GM19455 (cell line): Measurements from ENCODE around the gene HEATR5A.
"Not testable (repeated sequence)": the region's sequence is repeated elsewhere in the genome, so short reads cannot be mapped to it uniquely, and the experiment has no call there.

Experiments used
- ATAC-seq: cut with Tn5 transposase; IDR thresholded peaks from one replicate; pipeline ENCODE4 v1.9.1; 2021; ENCODE audit not compliant: unreplicated experiment

The HEATR5A gene

DNA sequence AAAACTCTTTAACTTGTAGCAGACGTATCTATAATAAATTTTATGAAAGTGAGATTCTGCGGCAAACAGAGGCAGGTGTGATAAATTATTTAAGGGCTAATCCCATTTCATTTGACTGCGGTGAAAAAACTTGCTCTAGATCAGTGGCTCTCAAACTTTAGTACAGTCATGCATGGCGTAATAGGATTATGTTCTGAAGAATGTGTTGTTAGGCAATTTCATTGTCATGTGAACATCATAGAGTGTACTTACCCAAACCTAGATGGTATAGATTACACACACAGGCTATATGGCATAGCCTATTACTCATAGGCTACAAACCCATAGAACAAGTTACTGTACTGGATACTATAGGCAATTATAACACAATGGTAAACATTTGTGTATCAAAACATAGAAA is 83.7 kb downstream of the HEATR5A start:
- ATAC-seq: no peak

DNA sequence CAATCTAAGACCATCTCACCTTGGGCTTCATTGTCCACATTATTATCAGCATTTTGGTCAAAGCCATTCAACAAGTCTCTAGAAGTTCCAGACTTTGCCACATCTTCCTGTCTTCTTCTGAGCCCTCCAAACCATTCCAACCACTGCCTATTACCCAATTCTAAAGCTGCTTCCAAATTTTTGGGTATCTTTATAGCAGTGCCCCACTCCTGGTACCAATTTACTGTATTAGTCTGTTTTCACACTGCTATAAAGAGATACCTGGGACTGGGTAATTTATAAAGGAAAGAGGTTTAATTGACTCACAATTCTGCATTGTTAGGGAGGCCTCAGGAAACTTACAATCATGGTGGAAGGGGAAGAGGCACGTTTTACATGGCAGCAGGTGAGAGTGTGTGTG is 89.0 kb downstream of the HEATR5A start:
- not testable (repeated sequence) for ATAC-seq

DNA sequence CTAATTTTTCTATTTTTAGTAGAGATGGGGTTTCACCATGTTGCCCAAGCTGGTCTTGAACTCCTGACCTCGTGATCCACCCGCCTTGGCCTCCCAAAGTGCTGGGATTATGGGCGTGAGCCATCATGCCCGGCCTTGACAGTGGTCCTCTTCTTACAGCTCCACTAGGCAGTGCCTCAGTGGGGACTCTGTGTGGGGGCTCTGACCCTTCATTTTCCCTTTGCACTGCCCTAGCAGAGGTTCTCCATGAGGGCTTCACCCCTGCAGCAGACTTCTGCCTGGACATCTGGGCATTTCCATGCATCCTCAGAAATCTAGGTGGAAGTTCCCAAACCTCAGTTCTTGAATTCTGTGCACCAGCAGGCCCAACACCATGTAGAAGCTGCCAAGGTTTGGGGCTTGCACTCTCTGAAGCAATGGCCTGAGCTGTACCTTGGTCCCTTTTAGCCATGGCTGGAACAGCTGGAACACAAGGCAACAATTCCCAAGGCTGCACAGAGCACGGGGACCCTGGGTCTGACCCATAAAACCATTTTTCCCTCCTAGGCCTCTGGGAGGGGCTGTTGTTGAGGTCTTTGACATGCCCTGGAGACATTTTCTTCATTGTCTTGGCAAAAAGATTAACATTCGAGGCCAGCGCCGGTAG is 90.4 kb downstream of the HEATR5A start:
- ATAC-seq: not testable (repeated sequence)

DNA sequence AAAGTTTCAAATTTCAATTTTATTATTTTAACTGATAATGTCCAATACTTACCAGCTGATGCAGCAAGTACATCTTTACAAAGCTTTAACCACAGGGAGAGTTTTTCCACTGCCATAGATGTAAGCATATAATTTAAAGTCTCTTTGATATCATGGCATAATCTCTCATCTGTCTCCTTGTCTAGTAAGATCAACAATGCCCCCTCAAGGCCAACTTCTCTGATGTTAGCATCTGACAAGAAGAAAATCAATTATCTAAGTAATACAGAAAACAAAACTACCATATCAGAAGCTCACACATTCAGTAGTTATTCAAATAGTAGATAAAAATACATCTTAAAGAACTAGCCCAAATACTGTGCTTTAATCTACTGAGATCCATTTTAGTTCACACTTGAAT is 94.2 kb downstream of the HEATR5A start:
- ATAC-seq: no peak

DNA sequence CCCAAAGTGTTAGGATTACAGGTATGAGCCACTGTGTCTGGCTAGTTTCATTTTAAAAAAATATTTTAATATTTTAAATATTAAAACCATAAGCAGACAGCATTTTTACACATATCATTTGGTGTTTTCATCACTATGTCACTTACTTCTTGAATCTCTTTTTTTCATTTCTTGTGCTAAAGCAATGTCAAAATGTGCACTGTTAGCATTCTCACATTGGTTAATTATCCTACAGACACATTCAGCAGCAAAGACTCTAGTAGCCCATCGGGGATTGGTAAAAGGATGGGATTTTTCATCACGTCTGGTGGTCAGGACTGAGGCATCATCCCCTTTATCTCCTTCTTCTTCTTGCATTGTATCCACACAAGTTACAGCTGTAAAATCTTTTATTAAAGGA is 96.9 kb downstream of the HEATR5A start:
- ATAC-seq: no peak

DNA sequence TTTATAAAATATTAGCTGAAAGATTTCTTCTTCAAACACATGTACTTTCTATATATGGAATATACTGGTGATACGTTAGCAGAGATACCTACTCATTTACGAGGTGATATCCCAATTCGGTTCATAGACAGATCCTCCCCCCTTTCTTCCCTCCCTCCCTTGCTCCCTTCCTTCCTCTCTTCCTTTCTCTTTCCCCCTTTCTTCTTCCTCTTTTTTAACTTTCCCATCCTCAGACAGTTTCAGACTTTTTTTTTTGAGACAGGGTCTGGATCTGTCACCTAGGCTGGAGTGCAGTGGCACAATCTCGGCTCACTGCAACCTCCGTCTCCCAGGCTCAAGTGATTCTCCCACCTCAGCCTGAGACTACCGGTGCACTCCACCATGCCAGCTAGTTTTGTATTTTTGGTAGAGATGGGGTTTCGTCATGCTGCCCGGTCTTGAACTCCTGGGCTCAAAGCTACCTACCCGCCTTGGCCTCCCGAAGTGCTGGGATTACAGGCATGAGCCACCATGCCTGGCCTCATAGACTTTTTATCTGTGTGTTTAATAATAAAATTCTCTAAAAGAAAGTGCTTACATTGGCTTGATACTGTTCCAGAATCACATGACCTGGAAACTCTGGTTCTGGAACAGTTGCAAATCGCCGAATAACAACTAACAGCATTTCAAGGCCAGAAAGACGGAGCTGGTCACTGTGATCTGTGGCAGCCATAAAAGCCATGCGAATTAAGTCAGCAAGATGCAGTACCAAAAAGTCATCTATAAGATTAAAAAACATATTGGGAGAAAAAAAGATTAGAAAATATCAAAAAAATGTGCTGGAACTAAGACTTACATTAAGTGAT is 99.2 kb downstream of the HEATR5A start:
- ATAC-seq: no peak

DNA sequence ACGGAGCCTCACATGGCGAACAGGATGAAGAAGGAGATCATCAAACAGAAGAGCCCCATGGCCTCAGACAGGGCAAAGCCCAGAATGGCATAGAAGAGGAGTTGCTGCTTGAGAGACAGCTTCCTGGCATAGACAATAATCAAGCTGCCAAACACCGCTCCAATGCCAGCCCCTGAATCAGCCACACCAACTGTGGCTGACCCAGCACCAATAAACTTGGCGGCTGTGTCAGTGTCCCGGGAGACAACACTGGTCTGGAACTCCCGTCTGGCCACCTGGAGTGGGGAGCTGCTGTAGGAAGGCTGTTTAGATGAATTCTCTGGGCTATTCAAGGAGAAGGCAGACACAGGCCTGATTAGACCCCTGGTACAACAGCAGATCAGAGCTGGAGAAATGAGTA is 100.1 kb downstream of the HEATR5A start:
- no peak for ATAC-seq

DNA sequence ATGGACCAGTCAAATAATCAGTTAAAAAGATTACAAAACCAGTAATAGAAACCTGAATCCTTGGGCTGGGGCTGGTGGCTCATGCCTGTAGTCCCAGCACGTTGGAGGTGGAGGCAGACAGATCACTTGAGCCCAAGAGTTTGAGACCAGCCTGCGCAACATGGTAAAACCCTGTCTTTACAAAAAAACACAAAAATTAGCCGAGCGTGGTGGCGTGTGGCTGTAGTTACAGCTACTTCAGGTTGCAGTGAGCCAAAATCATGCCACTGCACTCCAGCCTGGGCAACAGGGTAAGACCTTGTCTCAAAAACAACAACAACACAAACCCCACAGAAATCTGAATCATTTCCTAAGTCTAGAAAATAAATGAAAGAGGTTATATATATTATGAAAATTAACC is 100.6 kb downstream of the HEATR5A start:
- ATAC-seq: no peak

DNA sequence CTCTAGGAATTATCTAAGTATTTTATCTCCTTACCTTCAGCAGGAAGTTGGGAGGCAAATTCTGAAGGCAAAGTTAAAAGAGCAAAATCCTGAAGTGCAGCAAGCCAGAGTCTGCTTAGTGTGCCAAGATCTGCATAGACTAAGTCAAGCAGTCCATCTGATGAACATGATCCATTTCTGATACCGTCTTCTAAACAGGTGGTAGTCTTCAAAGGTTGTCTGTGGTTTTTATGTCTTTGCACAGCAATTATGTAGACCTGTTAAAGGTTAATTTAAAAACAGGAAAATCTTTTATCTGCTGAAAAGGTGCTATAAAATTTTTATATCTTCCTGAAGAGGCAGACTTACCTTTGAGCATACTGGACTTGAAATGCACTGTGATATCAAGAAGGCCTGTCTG is 107.4 kb downstream of the HEATR5A start:
- ATAC-seq: no peak

DNA sequence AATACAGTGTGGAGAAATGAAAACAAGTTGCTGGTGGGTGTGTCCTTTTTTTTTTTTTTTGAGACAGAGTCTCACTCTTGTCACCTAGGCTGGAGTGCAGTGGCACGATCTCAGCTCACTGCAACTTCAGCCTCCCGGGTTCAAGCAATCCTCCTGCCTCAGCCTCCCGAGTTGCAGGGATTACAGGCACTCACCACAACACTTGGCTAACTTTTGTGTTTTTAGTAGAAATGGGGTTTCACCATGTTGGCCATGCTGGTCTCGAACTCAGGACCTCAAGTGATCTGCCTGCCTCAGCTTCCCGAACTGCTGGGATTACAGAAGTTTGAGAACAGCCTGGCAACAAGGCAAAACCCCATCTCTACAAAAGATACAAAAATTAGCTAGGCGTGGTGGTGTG is 108.0 kb downstream of the HEATR5A start:
- not testable (repeated sequence) for ATAC-seq

DNA sequence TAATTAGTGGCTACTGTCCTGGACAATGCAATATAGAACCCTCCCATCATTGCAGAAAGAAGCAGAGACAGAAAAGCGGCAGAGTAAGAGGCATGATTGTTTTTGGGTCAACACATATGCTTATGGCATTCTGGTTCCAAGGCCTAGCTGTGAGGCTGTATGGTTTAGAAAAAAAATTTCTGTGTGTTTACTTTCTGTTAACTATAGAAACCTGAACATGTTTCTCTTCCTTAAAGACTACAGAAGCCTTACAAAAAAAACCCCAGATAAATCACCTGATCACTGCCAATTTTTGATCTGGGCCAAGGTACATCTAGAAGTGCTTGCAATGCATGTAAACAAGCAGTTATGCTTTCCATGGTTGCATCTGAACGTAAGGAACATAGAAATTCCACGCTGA is 112.7 kb downstream of the HEATR5A start:
- no peak for ATAC-seq

DNA sequence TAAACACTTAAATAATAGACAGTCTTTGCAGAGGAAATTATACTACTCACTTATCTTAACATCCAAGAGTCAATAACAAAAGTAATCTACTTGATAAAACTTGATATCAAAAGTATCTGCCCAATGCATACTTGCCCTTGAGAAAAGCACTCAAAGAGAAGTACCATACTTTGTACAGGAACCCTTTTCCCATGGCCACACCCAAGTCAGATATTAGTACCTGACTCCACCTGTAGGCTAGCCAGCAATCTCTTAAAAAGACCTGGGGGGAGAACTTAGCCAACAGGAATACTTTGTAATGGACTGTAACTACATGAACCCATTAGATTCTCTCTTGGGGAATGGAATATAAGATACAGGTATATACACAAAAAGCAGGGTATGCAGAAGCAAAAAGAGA is 113.2 kb downstream of the HEATR5A start:
- no peak for ATAC-seq

DNA sequence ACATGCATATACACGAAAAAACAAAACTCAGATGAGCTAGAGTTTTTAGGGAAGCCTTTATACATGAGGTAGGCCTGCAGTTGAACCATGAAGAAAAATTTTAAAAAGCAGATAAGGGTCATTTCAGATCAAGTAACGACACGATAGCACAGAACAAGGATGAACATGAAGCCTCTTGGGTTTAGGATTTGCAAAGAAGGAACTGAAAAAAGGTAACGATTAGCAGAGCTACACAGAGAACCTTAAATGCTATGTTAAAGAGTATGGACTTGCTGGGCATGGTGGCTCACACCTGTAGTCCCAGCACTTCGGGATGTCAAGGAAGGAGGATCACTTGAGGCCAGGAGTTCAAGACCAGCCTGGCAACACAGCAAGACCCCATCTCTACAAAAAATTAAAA is 116.7 kb downstream of the HEATR5A start:
- no peak for ATAC-seq

DNA sequence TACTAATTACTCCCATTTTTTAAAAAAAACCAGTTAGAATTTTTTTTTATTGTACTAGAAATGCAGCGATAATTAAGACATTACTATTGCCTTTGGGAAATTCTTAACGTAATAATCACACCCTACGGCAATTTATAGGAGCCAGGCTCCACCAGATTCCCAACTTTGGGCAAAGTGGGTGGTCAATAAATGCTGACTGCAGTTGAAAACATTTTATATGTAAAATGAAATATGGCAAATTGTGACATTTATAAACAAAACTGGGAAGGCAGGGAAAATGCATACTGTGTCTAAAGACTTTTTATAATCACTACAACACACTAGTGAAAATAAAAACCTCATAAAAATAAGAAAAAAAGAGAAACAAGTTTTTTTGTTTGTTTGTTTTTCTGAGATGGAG is 119.5 kb downstream of the HEATR5A start:
- no peak for ATAC-seq

DNA sequence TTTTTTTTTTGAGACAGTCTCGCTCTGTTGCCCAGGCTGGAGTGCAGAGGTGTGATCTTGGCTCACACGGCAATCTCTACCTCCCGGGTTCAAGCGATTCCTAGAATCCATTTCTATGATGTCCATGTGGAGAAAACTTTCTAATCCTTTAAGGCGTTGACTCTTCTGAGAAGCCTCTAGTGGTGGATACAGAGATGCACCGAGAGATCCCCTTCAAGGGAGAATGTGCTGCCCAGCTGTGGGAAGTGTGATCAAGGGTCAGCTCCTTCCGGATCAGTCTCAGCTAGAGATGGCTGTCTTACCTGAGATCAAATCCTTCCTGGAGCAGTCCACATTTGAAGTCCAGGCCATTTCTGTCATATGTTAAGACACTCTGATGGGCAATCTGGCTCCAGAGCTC is 120.1 kb downstream of the HEATR5A start:
- no peak for ATAC-seq

DNA sequence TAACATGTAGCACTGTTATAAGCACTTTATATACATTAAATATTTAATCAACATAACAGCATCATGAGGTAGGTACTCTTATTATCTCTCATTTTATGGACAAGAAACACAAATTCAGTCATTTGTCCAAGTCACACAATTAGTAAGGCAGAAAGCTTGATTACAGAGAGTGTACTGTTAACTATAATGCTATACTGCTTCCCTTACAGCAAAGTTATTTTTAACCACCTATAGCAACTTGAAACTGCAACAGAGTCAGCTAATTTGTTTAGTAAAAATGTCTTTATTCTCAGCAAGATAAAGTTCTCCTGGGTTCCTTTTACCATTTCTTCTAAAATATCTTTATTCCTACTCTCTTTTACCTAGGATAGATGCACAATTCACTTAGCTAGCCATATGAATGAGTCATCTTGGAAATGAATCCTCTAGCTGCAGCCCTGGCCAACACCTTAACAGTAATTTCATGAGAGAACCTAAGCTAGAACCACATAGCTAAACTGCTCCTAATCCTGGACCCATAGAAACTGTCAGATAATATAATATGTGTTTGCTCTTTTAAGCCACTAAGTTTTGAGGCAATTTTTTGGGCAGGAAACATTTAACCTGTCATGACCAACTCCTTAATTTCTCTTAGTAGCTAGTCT is 122.5 kb downstream of the HEATR5A start:
- ATAC-seq: peak; percentile 63

DNA sequence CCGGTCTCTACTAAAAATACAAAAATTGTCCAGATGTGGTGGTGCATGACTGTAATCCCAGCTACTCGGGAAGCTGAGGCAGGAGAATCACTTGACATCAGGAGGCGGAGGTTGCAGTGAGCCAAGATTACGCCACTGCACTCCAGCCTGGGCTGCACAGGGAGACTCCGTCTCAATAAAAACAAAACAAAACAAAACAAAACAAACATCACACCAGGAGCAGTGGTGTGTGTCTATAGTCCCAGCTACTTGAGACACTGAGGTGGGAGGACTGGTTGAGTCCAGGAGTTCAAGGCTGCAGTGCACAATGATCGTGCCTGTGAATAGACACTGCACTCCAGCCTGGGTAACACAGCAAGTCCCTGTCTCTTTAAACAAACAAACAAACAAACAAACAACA is 123.2 kb downstream of the HEATR5A start:
- no peak for ATAC-seq

DNA sequence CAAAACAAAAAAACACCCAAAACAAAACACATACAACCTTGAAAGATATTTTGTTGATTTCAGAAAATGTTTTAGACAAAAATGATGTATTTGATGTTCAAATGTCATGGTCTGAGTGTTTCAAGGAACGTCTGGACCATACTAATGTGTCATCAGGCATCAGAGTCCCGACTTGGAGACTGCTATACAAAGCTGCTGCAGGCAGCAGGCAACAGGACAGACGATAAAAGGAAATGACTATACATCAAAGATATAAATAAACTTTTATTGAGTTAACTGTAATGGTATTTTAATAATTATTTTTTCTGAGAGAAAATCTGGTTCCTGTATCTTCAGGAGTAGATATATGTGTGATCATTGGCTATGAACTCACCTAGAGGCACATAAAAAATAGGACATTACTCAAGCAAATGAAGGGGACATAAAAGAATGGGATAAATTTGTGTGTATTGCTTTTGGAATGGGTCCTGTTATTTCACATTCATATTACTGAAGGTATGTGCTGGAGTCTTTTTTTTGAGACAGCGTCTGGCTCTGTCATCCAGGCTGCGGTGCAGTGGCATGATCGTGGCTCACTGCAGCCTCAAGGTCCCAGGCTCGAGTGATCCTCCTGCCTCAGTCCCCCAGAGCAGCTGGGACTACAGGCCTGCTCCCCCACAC is 125.5 kb downstream of the HEATR5A start:
- no peak for ATAC-seq

DNA sequence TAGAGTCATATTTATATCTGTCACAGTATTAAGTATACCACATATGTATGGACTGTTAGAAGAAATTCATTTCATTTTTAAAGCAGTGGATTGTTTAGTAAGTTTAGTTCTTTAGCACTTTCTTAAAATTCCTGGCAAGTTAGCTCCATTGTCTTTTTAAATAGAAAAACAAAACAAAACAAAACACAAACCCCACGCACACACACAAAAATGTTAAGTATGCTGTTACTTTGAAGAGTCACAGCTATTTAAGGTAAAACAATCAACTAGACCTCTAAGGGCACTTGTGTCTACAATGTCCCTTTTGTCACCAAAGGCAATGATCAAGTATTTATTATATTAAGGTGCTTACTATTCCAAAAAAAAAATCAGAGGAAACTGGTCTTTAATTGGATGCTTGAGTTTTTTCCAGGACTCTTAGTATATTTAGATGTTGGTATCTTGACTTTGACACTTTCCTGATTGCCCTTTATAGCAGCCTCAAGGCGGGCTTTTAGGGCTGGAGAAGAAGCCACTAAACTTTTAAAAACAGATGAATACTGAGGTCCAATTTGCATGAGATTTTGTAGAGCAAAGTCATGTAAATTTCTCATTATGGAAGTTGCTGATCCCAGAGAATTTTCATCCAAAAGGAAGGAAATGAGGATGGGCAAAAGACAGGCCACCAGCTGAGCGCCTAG is 127.3 kb downstream of the HEATR5A start:
- no peak for ATAC-seq

DNA sequence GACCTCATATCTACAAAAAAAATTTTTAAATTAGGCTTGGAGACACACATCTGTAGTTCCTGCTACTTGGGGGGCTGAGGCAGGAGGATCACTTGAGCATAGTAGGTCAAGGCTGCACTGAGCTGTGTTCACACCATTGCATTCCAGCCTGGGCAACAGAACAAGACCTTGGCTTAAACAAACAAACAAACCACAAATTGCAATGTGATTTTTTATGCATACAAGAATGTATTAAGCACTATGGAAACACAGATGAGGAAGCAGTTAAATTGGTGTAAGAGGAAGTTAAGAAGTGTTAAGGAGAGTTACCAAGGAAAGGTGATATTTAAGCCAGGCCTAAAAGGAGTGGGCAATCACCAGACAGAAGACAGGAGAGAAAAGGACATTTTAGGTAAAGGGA is 129.1 kb downstream of the HEATR5A start:
- ATAC-seq: no peak
